WTC11 (cell line): Measurements from ENCODE around the gene VASN. TPM values are rescaled to one million over a fixed set of nuclear protein-coding genes. Genes with fewer than 3 reads are reported as not detected.

Source experiments
- ATAC-seq: fragments of 200-7000 bp; cut with Tn5 transposase; 2 replicates; pipeline ENCODE4 v1.10.0; 2021; ENCODE audit warnings: mild to moderate bottlenecking, moderate library complexity
- CTCF ChIA-PET: fragments of 300-600 bp; sonication (Branson Sonifier 250); formaldehyde crosslinking; loops from one replicate; lab custom pipeline; 2021; ENCODE audit warnings: antibody characterized with exemption; lab: Charles Lee
- POLR2A ChIA-PET: fragments of 350-600 bp; sonication (Branson Sonifier 250); formaldehyde crosslinking; loops from one replicate; lab custom pipeline; 2021; ENCODE audit warnings: antibody characterized with exemption; lab: Charles Lee
- DNase-seq: peaks from one replicate; pipeline ENCODE4 v3.0.0; 2021; ENCODE audit warnings: low spot score
- H3K27ac Mint-ChIP-seq: 2 replicates; pipeline ENCODE4 v1.8.0; 2021; ENCODE audit warnings: mixed read lengths
- H3K27me3 Mint-ChIP-seq: 2 replicates; pipeline ENCODE4 v1.8.0; 2021; ENCODE audit warnings: low read depth, mild to moderate bottlenecking, moderate library complexity, mixed read lengths
- H3K36me3 Mint-ChIP-seq: 2 replicates; pipeline ENCODE4 v1.8.0; 2021; ENCODE audit warnings: mixed read lengths
- H3K4me1 Mint-ChIP-seq: 2 replicates; pipeline ENCODE4 v1.8.0; 2022; ENCODE audit warnings: mixed read lengths
- H3K4me3 Mint-ChIP-seq: 2 replicates; pipeline ENCODE4 v1.8.0; 2021; ENCODE audit warnings: mild to moderate bottlenecking, moderate library complexity, mixed read lengths
- H3K9me3 Mint-ChIP-seq: 2 replicates; pipeline ENCODE4 v1.8.0; 2021; ENCODE audit warnings: mixed read lengths
- GTF2I ChIP-seq: fragments of 250-450 bp; sonication (Bioruptor Pico); conservative IDR thresholded peaks from 2 replicates; pipeline ENCODE4 v1.4.0; 2021; ENCODE audit warnings: mild to moderate bottlenecking
- JUN ChIP-seq: sonication (generic); formaldehyde crosslinking; IDR thresholded peaks from 2 replicates; pipeline ENCODE4 v1.8.0; 2023; ENCODE audit warnings: mild to moderate bottlenecking, missing genetic modification reagents
- NR1H2 ChIP-seq: sonication (generic); formaldehyde crosslinking; IDR thresholded peaks from 2 replicates; pipeline ENCODE4 v1.9.0; 2021; ENCODE audit warnings: mild to moderate bottlenecking, moderate library complexity, missing genetic modification reagents
- PRRX2 ChIP-seq: fragments of 250-450 bp; sonication (Bioruptor Pico); IDR thresholded peaks from 2 replicates; pipeline ENCODE4 v1.8.0; 2021; ENCODE audit warnings: mild to moderate bottlenecking
- RELA ChIP-seq: sonication (generic); formaldehyde crosslinking; IDR thresholded peaks from 2 replicates; pipeline ENCODE4 v1.8.1; 2022; ENCODE audit warnings: missing genetic modification reagents, mild to moderate bottlenecking, borderline replicate concordance
- ZNF121 ChIP-seq: sonication (generic); formaldehyde crosslinking; IDR thresholded peaks from 2 replicates; pipeline ENCODE4 v1.8.0; 2023; ENCODE audit warnings: missing genetic modification reagents
- ZNF317 ChIP-seq: sonication (generic); formaldehyde crosslinking; IDR thresholded peaks from 2 replicates; pipeline ENCODE4 v1.8.1; 2023; ENCODE audit warnings: low read depth, mild to moderate bottlenecking, moderate library complexity, missing genetic modification reagents, borderline replicate concordance
- total RNA-seq: library from RNA; stranded (reverse); gene quantifications from 3 replicates; pipeline ENCODE4 v1.2.3, GENCODE V29; 2021
- TF ChIP-seq, protein P1 (sequence below): sonication (generic); formaldehyde crosslinking; IDR thresholded peaks from 2 replicates; pipeline ENCODE4 v1.8.1; 2022; ENCODE audit warnings: low read depth, missing genetic modification reagents, borderline replicate concordance
- TF ChIP-seq, protein P2 (sequence below): sonication (generic); formaldehyde crosslinking; IDR thresholded peaks from 2 replicates; pipeline ENCODE4 v1.8.1; 2023; ENCODE audit warnings: mild to moderate bottlenecking, missing genetic modification reagents
- TF ChIP-seq, protein P3 (sequence below): sonication (generic); formaldehyde crosslinking; conservative IDR thresholded peaks from 2 replicates; pipeline ENCODE4 v1.8.1; 2023; ENCODE audit warnings: mild to moderate bottlenecking, low read depth, missing genetic modification reagents, moderate library complexity
- TF ChIP-seq, protein P4 (sequence below): sonication (generic); formaldehyde crosslinking; IDR thresholded peaks from 2 replicates; pipeline ENCODE4 v1.8.0; 2023; ENCODE audit warnings: mild to moderate bottlenecking, missing genetic modification reagents
- TF ChIP-seq, protein P5 (sequence below): fragments of 250-450 bp; sonication (Bioruptor Pico); IDR thresholded peaks from 2 replicates; pipeline ENCODE4 v1.9.0; 2021; ENCODE audit warnings: mild to moderate bottlenecking
- TF ChIP-seq, protein P6 (sequence below): sonication (generic); formaldehyde crosslinking; IDR thresholded peaks from 2 replicates; pipeline ENCODE4 v1.8.0; 2023; ENCODE audit warnings: missing genetic modification reagents

VASN gene
- total RNA-seq, 1 experiment from 2014 or later = 8.0 TPM

DNA sequence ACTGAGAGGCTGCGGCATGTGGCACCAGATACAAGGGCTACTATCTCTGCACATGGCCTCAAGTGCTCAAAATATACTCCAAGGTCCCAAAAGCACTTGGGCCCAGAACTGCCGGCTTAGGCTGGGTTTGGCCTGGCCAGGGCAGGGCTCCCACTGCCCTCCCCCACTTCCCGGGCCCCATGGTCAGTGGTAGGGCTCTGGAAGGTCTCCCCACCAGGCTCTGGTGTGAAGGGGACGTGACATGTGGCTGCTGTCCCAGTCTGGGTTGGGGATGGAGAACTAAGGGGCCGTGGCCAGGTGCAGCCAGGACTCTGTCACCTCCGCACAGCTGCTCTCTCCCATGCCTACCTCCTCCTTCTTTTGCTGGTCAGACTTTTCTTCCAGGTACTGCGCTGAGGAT is 14.8 kb upstream of the VASN start:
- ChIA-PET CTCF (interaction anchor here (4.9 kb wide), 1 partner anchor 47 kb away, joined by 32 read pairs; no protein-coding TSS in a partner anchor), POLR2A (interaction anchor here (1.1 kb wide), 1 partner anchor 16 kb away, joined by 3 read pairs; no protein-coding TSS in a partner anchor)
- no peaks in the 10 kb centered on the region for H3K27me3 Mint-ChIP-seq
- H3K27ac Mint-ChIP-seq = 0 out of 2 replicates have a peak overlapping the region, but pooled peaks have one; percentile 19
- ATAC-seq (no peak), DNase-seq (no peak)
- peaks cover 2% of the 10 kb centered on the region; the same call in 1 of the 2 replicates for H3K36me3 Mint-ChIP-seq
- H3K4me3 Mint-ChIP-seq = no peak overlapping the region
- H3K4me1 Mint-ChIP-seq = peaks cover 6% of the 10 kb centered on the region; the same call in 1 of the 2 replicates
- no peaks in the 10 kb centered on the region for H3K9me3 Mint-ChIP-seq
- TF ChIP-seq RELA (CRISPR knock-in tag) (no peak), GTF2I (CRISPR knock-in tag) (no peak), JUN (CRISPR knock-in tag) (no peak), ZNF317 (CRISPR knock-in tag) (no peak), NR1H2 (no peak), PRRX2 (CRISPR knock-in tag) (no peak), ZNF121 (CRISPR knock-in tag) (no peak)
- TF ChIP-seq, protein P1, sequence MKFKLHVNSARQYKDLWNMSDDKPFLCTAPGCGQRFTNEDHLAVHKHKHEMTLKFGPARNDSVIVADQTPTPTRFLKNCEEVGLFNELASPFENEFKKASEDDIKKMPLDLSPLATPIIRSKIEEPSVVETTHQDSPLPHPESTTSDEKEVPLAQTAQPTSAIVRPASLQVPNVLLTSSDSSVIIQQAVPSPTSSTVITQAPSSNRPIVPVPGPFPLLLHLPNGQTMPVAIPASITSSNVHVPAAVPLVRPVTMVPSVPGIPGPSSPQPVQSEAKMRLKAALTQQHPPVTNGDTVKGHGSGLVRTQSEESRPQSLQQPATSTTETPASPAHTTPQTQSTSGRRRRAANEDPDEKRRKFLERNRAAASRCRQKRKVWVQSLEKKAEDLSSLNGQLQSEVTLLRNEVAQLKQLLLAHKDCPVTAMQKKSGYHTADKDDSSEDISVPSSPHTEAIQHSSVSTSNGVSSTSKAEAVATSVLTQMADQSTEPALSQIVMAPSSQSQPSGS = no peak
- TF ChIP-seq, protein P2, sequence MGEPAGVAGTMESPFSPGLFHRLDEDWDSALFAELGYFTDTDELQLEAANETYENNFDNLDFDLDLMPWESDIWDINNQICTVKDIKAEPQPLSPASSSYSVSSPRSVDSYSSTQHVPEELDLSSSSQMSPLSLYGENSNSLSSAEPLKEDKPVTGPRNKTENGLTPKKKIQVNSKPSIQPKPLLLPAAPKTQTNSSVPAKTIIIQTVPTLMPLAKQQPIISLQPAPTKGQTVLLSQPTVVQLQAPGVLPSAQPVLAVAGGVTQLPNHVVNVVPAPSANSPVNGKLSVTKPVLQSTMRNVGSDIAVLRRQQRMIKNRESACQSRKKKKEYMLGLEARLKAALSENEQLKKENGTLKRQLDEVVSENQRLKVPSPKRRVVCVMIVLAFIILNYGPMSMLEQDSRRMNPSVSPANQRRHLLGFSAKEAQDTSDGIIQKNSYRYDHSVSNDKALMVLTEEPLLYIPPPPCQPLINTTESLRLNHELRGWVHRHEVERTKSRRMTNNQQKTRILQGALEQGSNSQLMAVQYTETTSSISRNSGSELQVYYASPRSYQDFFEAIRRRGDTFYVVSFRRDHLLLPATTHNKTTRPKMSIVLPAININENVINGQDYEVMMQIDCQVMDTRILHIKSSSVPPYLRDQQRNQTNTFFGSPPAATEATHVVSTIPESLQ (CRISPR knock-in tag) = no peak
- TF ChIP-seq, protein P3, sequence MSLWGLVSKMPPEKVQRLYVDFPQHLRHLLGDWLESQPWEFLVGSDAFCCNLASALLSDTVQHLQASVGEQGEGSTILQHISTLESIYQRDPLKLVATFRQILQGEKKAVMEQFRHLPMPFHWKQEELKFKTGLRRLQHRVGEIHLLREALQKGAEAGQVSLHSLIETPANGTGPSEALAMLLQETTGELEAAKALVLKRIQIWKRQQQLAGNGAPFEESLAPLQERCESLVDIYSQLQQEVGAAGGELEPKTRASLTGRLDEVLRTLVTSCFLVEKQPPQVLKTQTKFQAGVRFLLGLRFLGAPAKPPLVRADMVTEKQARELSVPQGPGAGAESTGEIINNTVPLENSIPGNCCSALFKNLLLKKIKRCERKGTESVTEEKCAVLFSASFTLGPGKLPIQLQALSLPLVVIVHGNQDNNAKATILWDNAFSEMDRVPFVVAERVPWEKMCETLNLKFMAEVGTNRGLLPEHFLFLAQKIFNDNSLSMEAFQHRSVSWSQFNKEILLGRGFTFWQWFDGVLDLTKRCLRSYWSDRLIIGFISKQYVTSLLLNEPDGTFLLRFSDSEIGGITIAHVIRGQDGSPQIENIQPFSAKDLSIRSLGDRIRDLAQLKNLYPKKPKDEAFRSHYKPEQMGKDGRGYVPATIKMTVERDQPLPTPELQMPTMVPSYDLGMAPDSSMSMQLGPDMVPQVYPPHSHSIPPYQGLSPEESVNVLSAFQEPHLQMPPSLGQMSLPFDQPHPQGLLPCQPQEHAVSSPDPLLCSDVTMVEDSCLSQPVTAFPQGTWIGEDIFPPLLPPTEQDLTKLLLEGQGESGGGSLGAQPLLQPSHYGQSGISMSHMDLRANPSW (CRISPR knock-in tag) = no peak
- TF ChIP-seq, protein P4, sequence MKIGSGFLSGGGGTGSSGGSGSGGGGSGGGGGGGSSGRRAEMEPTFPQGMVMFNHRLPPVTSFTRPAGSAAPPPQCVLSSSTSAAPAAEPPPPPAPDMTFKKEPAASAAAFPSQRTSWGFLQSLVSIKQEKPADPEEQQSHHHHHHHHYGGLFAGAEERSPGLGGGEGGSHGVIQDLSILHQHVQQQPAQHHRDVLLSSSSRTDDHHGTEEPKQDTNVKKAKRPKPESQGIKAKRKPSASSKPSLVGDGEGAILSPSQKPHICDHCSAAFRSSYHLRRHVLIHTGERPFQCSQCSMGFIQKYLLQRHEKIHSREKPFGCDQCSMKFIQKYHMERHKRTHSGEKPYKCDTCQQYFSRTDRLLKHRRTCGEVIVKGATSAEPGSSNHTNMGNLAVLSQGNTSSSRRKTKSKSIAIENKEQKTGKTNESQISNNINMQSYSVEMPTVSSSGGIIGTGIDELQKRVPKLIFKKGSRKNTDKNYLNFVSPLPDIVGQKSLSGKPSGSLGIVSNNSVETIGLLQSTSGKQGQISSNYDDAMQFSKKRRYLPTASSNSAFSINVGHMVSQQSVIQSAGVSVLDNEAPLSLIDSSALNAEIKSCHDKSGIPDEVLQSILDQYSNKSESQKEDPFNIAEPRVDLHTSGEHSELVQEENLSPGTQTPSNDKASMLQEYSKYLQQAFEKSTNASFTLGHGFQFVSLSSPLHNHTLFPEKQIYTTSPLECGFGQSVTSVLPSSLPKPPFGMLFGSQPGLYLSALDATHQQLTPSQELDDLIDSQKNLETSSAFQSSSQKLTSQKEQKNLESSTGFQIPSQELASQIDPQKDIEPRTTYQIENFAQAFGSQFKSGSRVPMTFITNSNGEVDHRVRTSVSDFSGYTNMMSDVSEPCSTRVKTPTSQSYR (CRISPR knock-in tag) = no peak
- TF ChIP-seq, protein P5, sequence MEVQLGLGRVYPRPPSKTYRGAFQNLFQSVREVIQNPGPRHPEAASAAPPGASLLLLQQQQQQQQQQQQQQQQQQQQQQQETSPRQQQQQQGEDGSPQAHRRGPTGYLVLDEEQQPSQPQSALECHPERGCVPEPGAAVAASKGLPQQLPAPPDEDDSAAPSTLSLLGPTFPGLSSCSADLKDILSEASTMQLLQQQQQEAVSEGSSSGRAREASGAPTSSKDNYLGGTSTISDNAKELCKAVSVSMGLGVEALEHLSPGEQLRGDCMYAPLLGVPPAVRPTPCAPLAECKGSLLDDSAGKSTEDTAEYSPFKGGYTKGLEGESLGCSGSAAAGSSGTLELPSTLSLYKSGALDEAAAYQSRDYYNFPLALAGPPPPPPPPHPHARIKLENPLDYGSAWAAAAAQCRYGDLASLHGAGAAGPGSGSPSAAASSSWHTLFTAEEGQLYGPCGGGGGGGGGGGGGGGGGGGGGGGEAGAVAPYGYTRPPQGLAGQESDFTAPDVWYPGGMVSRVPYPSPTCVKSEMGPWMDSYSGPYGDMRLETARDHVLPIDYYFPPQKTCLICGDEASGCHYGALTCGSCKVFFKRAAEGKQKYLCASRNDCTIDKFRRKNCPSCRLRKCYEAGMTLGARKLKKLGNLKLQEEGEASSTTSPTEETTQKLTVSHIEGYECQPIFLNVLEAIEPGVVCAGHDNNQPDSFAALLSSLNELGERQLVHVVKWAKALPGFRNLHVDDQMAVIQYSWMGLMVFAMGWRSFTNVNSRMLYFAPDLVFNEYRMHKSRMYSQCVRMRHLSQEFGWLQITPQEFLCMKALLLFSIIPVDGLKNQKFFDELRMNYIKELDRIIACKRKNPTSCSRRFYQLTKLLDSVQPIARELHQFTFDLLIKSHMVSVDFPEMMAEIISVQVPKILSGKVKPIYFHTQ (CRISPR knock-in tag) = no peak
- TF ChIP-seq, protein P6, sequence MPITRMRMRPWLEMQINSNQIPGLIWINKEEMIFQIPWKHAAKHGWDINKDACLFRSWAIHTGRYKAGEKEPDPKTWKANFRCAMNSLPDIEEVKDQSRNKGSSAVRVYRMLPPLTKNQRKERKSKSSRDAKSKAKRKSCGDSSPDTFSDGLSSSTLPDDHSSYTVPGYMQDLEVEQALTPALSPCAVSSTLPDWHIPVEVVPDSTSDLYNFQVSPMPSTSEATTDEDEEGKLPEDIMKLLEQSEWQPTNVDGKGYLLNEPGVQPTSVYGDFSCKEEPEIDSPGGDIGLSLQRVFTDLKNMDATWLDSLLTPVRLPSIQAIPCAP = no peak
